OCI-LY7 (cell line): ENCODE measurements around the gene PCNT. TPM values are rescaled to one million over a fixed set of nuclear protein-coding genes. Genes with fewer than 3 reads are reported as not detected.

Source experiments
- BruUV-seq: library from RNA; stranded (reverse); fragments of 400-500 nt; replicated peaks from 2 replicates; lab custom pipeline; 2021; lab: Mats Ljungman, UMichigan
- CTCF ChIA-PET: fragments of 300-600 bp; sonication (Branson Sonifier 250); formaldehyde crosslinking; loops from one replicate; lab custom pipeline; 2022; ENCODE audit warnings: antibody characterized with exemption; ENCODE audit not compliant: unreplicated experiment; lab: Charles Lee
- POLR2A ChIA-PET: fragments of 300-600 bp; sonication (Branson Sonifier 250); formaldehyde crosslinking; loops from one replicate; lab custom pipeline; 2022; ENCODE audit warnings: antibody characterized with exemption; lab: Charles Lee
- DNase-seq: peaks from one replicate; pipeline ENCODE4 v3.0.0-alpha.2; 2015; ENCODE audit warnings: low spot score
- H2AFZ ChIP-seq: fragments of 200-600 bp; sonication (generic), shearing (Covaris generic); 2 replicates; pipeline ENCODE4 v1.6.1; 2014; ENCODE audit warnings: mild to moderate bottlenecking, antibody characterized with exemption, low read length, moderate library complexity
- H3K27ac ChIP-seq: fragments of 200-600 bp; sonication (generic); 2 replicates; pipeline ENCODE4 v1.5.1; 2014; ENCODE audit warnings: mixed run types, low read depth, mild to moderate bottlenecking, moderate library complexity, low read length, inconsistent platforms; ENCODE audit not compliant: poor library complexity, severe bottlenecking
- H3K36me3 ChIP-seq: fragments of 200-600 bp; sonication (generic); 2 replicates; pipeline ENCODE4 v1.6.1; 2014; ENCODE audit warnings: mild to moderate bottlenecking, antibody characterized with exemption, low read length, moderate library complexity, mixed read lengths; ENCODE audit not compliant: insufficient read depth
- H3K4me1 ChIP-seq: fragments of 200-600 bp; sonication (generic); 2 replicates; pipeline ENCODE4 v1.5.1; 2014; ENCODE audit warnings: mild to moderate bottlenecking, low read length; ENCODE audit not compliant: insufficient read depth, poor library complexity, severe bottlenecking
- H3K4me2 ChIP-seq: fragments of 200-600 bp; sonication (generic); 2 replicates; pipeline ENCODE4 v1.6.1; 2014; ENCODE audit warnings: mild to moderate bottlenecking, low read length
- H3K4me3 ChIP-seq: fragments of 200-600 bp; sonication (generic); 2 replicates; pipeline ENCODE4 v1.5.1; 2014; ENCODE audit warnings: mild to moderate bottlenecking, low read depth, low read length; ENCODE audit not compliant: poor library complexity, severe bottlenecking
- H3K79me2 ChIP-seq: fragments of 200-600 bp; sonication (generic); 2 replicates; pipeline ENCODE4 v1.6.1; 2016; ENCODE audit warnings: low read depth, mild to moderate bottlenecking, low read length, moderate library complexity, mixed read lengths; ENCODE audit not compliant: insufficient read depth
- H3K9me2 ChIP-seq: fragments of 200-600 bp; sonication (generic); 2 replicates; pipeline ENCODE4 v1.6.1; 2016; ENCODE audit warnings: mild to moderate bottlenecking, low read length, mixed read lengths; ENCODE audit not compliant: insufficient read depth
- H3K9me3 ChIP-seq: fragments of 200-600 bp; sonication (generic); 2 replicates; pipeline ENCODE4 v1.6.1; 2014; ENCODE audit warnings: mild to moderate bottlenecking, mixed run types, low read length, mixed read lengths
- H4K20me1 ChIP-seq: fragments of 200-600 bp; sonication (generic); 2 replicates; pipeline ENCODE4 v1.6.1; 2014; ENCODE audit warnings: mild to moderate bottlenecking, antibody characterized with exemption, low read length, moderate library complexity, mixed read lengths; ENCODE audit not compliant: insufficient read depth
- CTCF ChIP-seq: fragments of 200-600 bp; sonication (generic); conservative IDR thresholded peaks from 2 replicates; pipeline ENCODE4 v1.5.1; 2014; ENCODE audit warnings: mild to moderate bottlenecking, antibody characterized with exemption, low read length, moderate library complexity, mixed read lengths
- EZH2phosphoT487 ChIP-seq: fragments of 200-600 bp; sonication (generic); IDR thresholded peaks from 2 replicates; pipeline ENCODE4 v1.6.1; 2018; ENCODE audit warnings: low read depth, borderline replicate concordance, mild to moderate bottlenecking, mixed run types, antibody characterized with exemption, low read length, moderate library complexity, mixed read lengths
- intact Hi-C: fragments of 100-400 bp; cut with micrococcal nuclease; formaldehyde crosslinking; loops from one replicate; pipeline ENCODE4 v1.10.0; 2022; ENCODE audit not compliant: unreplicated experiment
- total RNA-seq, 2 experiments: library from RNA; depleted of rRNA in 1 of 2; stranded (reverse); fragments of >200 nt in 1 of 2; shearing (Covaris generic) in 1 of 2; gene quantifications; 2 replicates each; pipeline ENCODE4 v1.2.3, GENCODE V29; 2014 to 2022

PCNT gene
- total RNA-seq, 2 experiments from 2014 or later: 48.4 to 84.1 TPM

GRCh38 chr21:46428987-46429710, 105.2 kb downstream of the PCNT start:
- intact Hi-C loops: no loop called here
- H3K4me1 ChIP-seq: no peaks in the 10 kb centered on the region
- H3K9me2 ChIP-seq: no peaks in the 10 kb centered on the region
- DNase-seq: no peak
- CTCF ChIA-PET: no interaction called here
- no peaks in the 10 kb centered on the region for H3K79me2 ChIP-seq
- H3K4me2 ChIP-seq: no peak overlapping the region
- no peak for TF ChIP-seq EZH2phosphoT487
- TF ChIP-seq CTCF: no peak
- H2AFZ ChIP-seq: no peak overlapping the region
- BruUV-seq: no TSS peak
- no peaks in the 10 kb centered on the region for H4K20me1 ChIP-seq
- POLR2A ChIA-PET: interaction anchor here (0.7 kb wide), 1 partner anchor 72 kb away, joined by 3 read pairs; no protein-coding TSS in a partner anchor
- H3K36me3 ChIP-seq: peaks cover 50% of the 10 kb centered on the region
- H3K4me3 ChIP-seq: no peak overlapping the region
- no peaks in the 10 kb centered on the region for H3K9me3 ChIP-seq
- H3K27ac ChIP-seq: no peak overlapping the region

- Histone ChIP-seq H3K4me1 (no peaks in the 10 kb centered on the region), H4K20me1 (no peaks in the 10 kb centered on the region), H3K79me2 (no peaks in the 10 kb centered on the region), H3K27ac (no peak overlapping the region), H3K4me2 (no peak overlapping the region), H3K36me3 (peaks cover 58% of the 10 kb centered on the region), H3K9me3 (no peaks in the 10 kb centered on the region), H2AFZ (no peak overlapping the region), H3K9me2 (no peaks in the 10 kb centered on the region), H3K4me3 (no peak overlapping the region)
- BruUV-seq: no TSS peak
- DNase-seq: no peak
- ChIA-PET POLR2A (no interaction called here), CTCF (no interaction called here)
- TF ChIP-seq EZH2phosphoT487: no peak
- TF ChIP-seq CTCF: no peak
- intact Hi-C loops: no loop called here
Observed at GRCh38 chr21:46429754-46430681, 106.1 kb downstream of the PCNT start.
